ENCODE measurements around the gene RFX4. TPM values are rescaled to one million over a fixed set of nuclear protein-coding genes. Genes with fewer than 3 reads are reported as not detected.
A peak's percentile ranks its signal among the peaks of the same experiment; 100 is the strongest.

Gene RFX4
- total and polyA plus RNA-seq, 7 donors, result 0.56 TPM; not detected in 6

DNA sequence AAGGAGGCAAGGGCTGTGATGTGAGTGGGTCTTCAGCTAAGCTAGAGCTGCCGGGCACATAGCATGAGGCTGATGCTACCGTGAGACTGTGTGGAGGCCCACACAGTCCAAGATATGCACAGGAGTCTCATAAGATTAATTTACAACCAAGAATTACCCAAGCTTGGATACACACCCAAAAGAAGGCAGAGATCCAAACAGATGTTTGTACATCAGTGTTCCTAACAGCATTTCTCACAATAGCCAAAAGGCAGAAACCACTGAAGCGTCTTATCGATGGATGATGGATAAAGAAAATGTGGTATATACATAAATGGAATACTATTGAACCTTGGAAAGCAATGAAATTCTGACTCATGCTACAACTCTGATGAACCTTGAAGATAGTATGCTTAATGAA, 150.9 kb downstream of the RFX4 start:
- H3K36me3 ChIP-seq (ENCODE audit: insufficient read depth in 1 of 2, low read depth in 1 of 2), result no peaks in the 10 kb centered on the region
- DNase-seq (no peak), ATAC-seq (no peak)
- no peaks in the 10 kb centered on the region for H3K9me3 ChIP-seq
- 57 to 62% (median 57%) methylated on average over 4 of the region's 4 CpGs for WGBS, 3 donors
- no peaks in the 10 kb centered on the region for H3K27me3 ChIP-seq (ENCODE audit: insufficient read depth in 3 of 3, low read length in 2 of 3)
- no peak for TF ChIP-seq CTCF (IDR thresholded peaks at IDR 0.05)
- no peaks in the 10 kb centered on the region for H3K4me1 ChIP-seq
- intact Hi-C loops (cut with DNase I), result loop anchor here (10.0 kb wide), 2 partner anchors 111 to 181 kb away; no protein-coding TSS in a partner anchor
- no peak overlapping the region for H3K4me3 ChIP-seq
- no peak overlapping the region for H3K27ac ChIP-seq

DNA sequence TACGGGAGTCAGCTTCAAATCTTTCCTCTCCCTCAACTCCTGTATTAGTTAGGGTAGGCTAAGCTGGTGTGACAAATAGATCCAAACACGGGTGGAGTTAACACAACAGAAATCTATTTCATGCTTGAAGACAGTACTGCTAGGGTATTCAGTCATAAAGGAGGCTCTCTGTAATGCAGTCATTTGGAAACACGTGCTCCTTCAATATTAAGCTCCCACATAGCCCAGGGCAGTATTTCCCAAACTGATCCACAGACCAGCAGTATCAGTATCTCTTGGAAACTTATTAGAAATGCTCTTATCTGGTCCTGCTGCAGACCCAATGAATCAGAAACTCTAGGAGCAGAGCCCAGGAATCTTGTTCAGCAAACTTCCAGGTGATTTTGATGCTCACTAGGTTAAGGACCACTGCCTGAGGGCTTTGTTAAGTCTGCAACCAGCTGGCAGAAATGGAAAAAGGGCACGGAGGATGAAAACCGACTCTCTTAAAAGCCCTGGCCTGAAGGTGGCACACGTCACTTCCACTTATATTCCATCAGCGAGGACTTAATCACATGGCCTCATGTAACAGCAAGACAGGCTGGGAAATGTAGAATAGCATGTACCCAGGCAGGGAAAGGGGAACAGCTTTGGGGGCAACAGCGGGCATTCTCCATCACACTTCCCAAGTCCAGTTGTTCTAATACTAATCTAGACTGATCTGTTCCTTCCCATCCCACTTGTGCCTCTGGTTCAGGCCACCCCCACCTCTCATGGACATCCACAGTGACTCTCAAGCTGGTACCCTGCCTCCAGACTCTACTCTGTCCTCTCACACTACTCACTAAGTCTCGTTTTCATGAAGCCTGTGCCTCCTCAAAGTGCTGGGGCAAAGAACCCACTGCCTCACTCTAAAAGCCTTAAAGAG, 153.5 kb downstream of the RFX4 start:
- no peak for DNase-seq
- 42 to 60% (median 50%) methylated on average over 9 of the region's 9 CpGs for WGBS, 3 donors
- intact Hi-C loops (cut with DNase I), result loop anchor here (10.0 kb wide), 2 partner anchors 108 to 178 kb away; no protein-coding TSS in a partner anchor

DNA sequence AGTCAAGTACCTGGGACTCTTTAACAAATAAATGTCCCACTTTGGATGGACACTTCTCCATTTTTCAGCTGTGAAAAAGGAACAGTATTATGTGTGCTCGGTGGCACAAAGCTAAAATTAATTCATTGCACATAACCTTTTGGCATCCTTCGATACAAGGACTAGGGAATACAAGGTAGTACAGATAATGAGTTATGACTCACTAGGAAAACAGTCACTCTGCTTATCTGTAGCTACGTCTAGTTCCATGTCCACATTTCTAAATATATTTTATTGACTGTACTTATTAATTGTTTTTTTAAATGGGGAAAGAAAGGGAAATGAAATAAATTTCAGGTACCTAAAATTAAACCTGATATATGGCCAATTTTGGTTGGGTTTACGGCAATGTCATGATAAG, 156.5 kb downstream of the RFX4 start:
- DNase-seq, result no peak
- ATAC-seq, result peak in 1 of 4 donors; percentile 55
- H3K36me3 ChIP-seq (ENCODE audit: insufficient read depth in 1 of 2, low read depth in 1 of 2), result no peaks in the 10 kb centered on the region
- H3K27me3 ChIP-seq (ENCODE audit: insufficient read depth in 3 of 3, low read length in 2 of 3), result no peaks in the 10 kb centered on the region
- H3K9me3 ChIP-seq, result no peaks in the 10 kb centered on the region
- H3K4me1 ChIP-seq, result no peaks in the 10 kb centered on the region
- no peak overlapping the region for H3K4me3 ChIP-seq
- intact Hi-C loops (cut with DNase I), result loop anchor here (10.0 kb wide), 2 partner anchors 105 to 175 kb away; no protein-coding TSS in a partner anchor
- WGBS, 3 donors, result 37 to 49% (median 39%) methylated on average over 4 of the region's 4 CpGs
- no peak for TF ChIP-seq CTCF (IDR thresholded peaks at IDR 0.05)
- H3K27ac ChIP-seq, result no peak overlapping the region

More for the DNA sequence above, 153.5 kb downstream of the RFX4 start:
- H3K9me3 ChIP-seq, result no peaks in the 10 kb centered on the region
- H3K4me1 ChIP-seq, result no peaks in the 10 kb centered on the region
- no peak overlapping the region for H3K27ac ChIP-seq
- no peaks in the 10 kb centered on the region for H3K36me3 ChIP-seq (ENCODE audit: insufficient read depth in 1 of 2, low read depth in 1 of 2)
- no peak overlapping the region for H3K4me3 ChIP-seq
- ATAC-seq, result peak; percentile 53 to 92 (median 77)
- H3K27me3 ChIP-seq (ENCODE audit: insufficient read depth in 3 of 3, low read length in 2 of 3), result no peaks in the 10 kb centered on the region
- peak; percentile 17 for TF ChIP-seq CTCF (IDR thresholded peaks at IDR 0.05)

DNA sequence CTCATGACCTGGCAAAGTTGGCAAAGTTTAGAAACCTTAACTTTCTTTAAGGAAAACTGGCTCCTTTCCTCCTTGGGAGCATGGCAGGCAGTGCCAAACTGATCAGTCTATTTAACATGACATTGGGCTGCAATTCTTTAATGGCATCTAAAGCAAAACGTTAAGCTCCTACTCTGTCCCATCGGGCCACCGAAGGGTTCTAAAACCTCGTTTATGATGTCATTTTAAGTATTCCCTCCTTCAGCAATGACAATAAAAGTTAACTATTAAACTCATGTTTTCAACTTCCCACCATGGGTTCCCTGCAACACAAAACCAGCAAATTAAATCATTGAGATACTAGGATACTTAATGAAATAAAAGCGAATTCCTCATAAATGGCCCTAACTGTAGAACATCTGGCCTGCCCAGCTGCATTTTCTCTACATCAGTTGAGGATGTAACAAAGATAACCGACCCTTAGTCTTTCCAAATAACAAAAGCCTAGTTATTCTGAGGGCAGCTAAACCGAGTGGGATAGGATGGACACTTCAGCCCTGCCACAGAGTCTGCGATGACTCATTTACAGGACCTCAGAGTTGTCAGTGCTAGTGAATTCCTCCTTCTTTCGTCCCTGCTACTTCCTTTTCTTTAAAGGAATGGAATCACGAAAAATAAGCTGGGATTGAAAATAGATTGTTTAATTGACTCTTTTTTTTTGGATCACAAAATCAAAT, 157.2 kb downstream of the RFX4 start:
- 65 to 82% (median 67%) methylated on average over 10 of the region's 10 CpGs for WGBS, 3 donors
- Histone ChIP-seq H3K9me3 (no peaks in the 10 kb centered on the region), H3K27me3 (ENCODE audit: insufficient read depth in 3 of 3, low read length in 2 of 3) (no peaks in the 10 kb centered on the region), H3K4me1 (no peaks in the 10 kb centered on the region), H3K27ac (no peak overlapping the region), H3K4me3 (no peak overlapping the region), H3K36me3 (ENCODE audit: insufficient read depth in 1 of 2, low read depth in 1 of 2) (no peaks in the 10 kb centered on the region)
- TF ChIP-seq CTCF (IDR thresholded peaks at IDR 0.05), result no peak
- ATAC-seq (no peak), DNase-seq (no peak)
- intact Hi-C loops (cut with DNase I), result loop anchor here (10.0 kb wide), 2 partner anchors 105 to 175 kb away; no protein-coding TSS in a partner anchor
